Right ventricle myocardium inferior (tissue), 1 donor: ENCODE data around the gene SPTBN1. TPM values are rescaled to one million over a fixed set of nuclear protein-coding genes. Genes with fewer than 3 reads are reported as not detected.
A peak's percentile ranks its signal among the peaks of the same experiment; 100 is the strongest.

ENCODE experiments used
- ATAC-seq: fragments of 200-7000 bp; cut with Tn5 transposase; one replicate; pipeline ENCODE4 v1.9.1; 2020; ENCODE audit warnings: mild to moderate bottlenecking, moderate library complexity
- DNase-seq: peaks from one replicate; pipeline ENCODE4 v3.0.0; 2021; ENCODE audit errors: missing footprints
- intact Hi-C: fragments of 100-400 bp; cut with DNase I; formaldehyde crosslinking; loops from one replicate; pipeline ENCODE4 v1.11.0; 2022
- total RNA-seq: library from RNA; stranded (reverse); fragmentation: NEBNext Ultra II Directional; extraction: Animal tissue kit (Norgen Biotek cat#: 25700); gene quantifications from one replicate; pipeline ENCODE4 v1.2.1, GENCODE V29; 2021
- donor health status: DM: no; HTN: yes; CAD: no; lungs with severe emphysema.

The SPTBN1 gene
- total RNA-seq, 1 donor from 2014 or later, result 439 TPM

DNA sequence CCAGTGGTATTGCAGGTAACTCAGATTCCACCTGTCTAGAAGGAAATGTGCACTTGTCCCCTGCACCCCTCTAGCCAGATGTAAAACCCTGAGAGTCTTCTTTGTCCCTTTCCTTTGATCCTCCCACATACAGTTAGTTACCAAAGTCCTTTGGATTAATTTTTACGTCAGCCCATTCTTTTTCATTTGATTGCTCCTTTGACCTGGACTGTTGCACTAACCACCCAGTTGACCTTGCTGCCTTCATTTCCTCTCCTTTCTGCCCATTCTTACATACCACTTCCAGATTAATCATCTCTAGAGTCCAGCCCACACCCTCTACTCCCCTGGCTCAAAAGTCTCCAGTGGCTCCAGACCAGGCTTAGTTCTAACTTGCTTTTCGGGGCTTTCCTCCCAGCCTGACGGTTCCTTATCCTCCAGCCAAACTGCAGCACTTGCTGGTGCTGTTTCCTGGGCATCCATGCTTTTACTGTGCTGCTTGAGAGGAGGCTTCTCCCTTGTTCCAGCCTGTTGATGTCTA lies 99.3 kb downstream of the SPTBN1 start:
- no peak for ATAC-seq
- intact Hi-C loops, result loop anchor here (5.0 kb wide), 1 partner anchor 52 kb away; no protein-coding TSS in a partner anchor
- DNase-seq, result no peak

DNA sequence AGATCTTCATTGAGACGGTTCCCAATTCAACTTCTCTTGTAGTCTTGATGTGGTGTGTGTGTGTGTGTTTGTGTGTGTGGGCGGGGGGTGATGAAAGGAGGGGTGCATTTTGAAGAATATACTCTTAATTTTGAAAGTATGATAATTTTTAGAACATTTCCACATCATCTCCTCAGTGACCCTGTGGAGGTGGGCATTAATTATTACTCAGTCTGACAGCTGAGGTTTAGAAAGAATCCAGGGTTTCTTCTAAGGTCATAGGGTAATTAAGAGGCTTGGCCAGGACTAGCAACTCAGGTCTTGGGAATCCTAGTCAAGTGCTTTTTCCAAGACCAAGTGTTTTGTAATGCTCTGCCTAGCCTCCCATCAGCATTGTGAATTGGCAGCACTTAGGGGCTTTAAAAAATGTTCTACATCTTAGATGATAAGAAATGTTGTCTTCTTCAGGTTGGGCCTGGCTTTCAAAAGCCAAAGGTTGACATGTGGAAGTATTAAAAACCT lies 100.5 kb downstream of the SPTBN1 start:
- intact Hi-C loops, result loop anchor here (5.0 kb wide), 1 partner anchor 51 kb away; no protein-coding TSS in a partner anchor
- DNase-seq (no peak), ATAC-seq (no peak)

DNA sequence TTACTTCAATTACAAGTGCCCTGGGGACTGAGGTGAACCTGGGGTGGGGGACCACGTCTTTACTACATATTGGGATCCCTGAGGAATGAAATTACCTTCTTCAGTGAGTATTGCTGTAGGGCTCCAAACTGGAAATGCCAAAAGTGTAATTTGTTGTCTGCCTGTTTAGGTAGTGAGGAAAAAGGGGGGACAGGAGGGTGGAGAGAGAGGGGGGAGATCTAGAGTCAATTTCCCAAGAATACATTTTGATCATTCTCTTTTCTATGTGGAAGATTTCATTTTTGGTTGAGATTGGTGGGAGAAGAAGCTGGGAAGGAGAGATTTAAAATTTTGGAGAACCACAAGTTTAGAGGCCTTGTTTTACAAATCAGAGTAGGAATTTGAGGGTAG lies 101.1 kb downstream of the SPTBN1 start:
- ATAC-seq (no peak), DNase-seq (no peak)
- intact Hi-C loops, result loop anchor here (5.0 kb wide), 1 partner anchor 50 kb away; no protein-coding TSS in a partner anchor

DNA sequence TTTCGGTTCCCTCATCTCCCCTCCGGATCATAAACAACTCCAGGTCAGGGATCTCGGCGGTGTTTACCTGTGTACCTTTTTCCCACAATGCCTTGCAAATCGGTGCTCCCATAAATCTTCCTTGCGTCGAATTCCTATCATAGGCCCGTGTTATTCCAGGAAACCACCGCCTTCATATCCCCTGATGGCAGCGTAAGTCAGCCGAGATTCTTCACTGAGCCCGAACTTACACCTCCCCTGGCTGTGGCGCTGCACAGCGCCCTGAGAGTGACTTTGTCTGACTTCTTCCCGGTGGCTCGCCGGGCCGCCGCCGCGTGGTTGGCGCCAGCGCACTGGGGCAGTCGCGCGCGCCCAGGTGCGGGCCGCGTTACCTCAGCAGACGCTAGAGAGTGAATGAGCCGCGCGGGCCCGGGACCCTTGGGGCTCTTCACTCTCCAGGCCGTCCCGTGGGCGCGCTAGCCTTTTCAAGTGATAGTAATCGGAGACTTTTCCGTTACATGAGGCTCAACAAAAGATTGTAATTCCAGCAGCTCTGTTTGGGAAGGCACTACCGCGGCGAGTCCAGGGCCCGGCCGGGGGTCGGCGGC lies 101.6 kb downstream of the SPTBN1 start:
- intact Hi-C loops, result loop anchor here (5.0 kb wide), 1 partner anchor 50 kb away; no protein-coding TSS in a partner anchor
- DNase-seq, result peak; percentile 86
- peak; percentile 55 for ATAC-seq

DNA sequence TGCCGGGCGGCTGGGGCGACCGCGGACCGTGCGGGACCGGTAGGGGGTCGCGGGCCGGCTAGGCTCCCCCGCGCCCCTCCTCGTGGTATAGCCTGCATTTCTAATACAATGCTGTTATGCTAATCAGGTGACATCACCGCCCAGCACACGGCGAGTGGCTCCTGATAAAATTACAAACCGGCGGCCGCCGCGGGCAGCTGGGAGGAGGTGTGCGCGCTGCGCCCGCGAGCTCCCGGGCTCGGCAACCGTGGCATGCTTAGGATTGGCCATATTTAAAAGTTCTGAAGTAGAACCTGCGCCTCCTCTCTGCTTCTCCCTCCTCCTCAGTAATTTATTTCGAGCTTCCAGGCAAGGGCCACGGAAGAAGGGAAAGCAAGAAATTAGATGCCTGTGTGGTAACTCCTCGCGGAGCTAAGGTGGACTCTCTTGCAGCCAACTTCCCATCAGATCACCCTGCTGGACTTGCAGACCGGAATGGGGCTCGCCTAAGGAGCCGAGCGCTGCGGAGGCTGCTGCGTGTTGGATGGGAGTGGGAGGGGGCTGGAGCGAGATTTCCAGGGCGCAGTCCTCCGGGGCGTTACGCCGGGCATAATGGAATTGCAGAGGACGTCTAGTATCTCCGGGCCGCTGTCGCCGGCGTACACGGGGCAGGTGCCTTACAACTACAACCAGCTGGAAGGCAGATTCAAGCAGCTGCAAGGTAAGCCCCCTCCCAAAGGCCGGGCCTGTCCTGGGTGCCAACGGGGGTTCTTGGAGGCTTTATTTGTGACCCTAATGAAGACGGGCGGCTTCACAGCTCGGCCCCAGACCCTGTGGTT lies 102.3 kb downstream of the SPTBN1 start:
- intact Hi-C loops, result loop anchor here (5.0 kb wide), 1 partner anchor 49 kb away; no protein-coding TSS in a partner anchor
- peak; percentile 84 for DNase-seq
- peak; percentile 33 for ATAC-seq

DNA sequence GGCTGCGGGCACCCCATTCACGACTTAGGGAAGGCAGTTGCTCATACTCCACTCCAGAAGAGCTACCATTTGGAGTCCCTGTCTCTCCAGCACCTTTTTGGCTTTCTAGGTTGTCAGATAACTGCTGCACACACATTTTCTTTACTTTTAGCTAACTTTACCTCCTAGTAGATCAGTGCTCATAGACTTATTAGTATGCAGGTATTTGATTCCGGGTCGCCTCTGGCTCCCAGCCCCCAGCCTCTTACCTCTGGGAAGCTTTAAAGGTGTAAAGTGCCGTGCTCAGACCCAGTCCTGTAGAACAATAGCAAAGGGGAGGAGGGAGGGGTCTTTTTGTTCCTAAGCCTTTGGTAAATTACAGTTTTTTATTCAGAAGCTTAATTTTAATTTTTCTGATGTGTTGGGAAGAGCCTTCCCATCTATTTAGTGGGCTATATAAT lies 102.9 kb downstream of the SPTBN1 start:
- intact Hi-C loops, result loop anchor here (5.0 kb wide), 1 partner anchor 48 kb away; no protein-coding TSS in a partner anchor
- ATAC-seq (no peak), DNase-seq (no peak)

DNA sequence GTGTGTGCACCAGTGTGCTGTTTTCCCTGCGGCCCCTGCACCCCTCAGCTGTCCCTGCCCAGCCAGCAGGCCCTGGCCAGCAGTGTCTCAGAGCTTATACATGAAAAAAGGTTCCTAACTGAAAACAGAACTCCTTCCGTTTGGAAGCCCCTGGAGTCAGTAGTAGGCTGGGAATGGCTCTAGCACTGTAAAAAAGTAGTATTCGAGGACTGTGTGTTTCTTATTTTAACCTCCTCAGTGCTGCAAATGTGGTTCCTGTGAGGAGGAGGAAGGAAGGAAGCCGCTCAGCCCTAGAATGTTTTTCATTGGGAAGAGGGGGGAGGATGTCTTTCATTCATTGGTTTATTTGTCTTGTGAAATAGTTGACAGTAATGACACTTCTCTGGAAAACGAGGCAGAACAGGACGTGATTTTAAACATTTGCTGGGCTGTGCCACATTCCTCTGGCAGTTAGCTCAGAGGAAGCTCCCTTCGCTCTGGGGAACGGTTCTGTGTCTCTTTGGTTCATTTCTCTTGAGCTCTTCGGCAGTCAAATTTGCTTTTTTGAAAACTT lies 103.5 kb downstream of the SPTBN1 start:
- ATAC-seq (peak; percentile 62), DNase-seq (no peak)
- intact Hi-C loops, result loop anchor here (5.0 kb wide), 1 partner anchor 48 kb away; no protein-coding TSS in a partner anchor

DNA sequence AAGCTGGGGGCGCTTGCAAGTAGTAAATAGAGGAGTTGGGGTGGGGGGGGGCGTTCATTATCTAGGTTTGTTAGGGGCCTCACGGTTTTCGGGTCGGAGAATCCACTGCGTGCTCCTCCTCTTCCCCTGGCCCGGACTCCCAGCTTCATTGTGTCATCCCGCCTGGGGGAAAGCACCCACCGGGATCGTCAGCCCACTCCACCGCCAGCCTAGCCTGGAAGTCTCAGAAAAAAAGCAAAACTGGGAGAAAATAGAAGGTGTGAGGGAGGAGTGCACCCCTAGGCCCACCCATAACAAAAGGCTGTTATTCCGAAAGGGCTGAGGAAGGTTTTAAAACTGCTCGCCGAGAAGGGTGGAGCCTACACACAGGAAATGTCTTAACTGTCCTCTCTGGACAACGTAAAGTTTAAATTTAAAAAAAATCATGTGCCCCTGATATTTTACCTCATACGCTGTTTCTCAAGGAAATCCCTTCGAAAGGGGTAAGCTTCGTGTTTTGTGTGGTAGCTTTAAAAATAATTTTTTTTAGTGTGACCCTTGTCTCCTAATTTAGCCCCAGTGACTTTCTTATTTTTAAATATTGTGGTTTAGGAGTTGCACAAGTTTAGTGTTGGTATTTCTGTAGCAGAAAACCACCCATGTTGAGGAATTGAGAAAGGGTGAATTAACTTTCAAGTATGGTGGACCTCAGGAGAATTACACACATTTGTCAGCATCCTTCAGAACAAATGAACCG lies 104.2 kb downstream of the SPTBN1 start:
- intact Hi-C loops, result no loop called here
- ATAC-seq (peak; percentile 54), DNase-seq (peak; percentile 76)

DNA sequence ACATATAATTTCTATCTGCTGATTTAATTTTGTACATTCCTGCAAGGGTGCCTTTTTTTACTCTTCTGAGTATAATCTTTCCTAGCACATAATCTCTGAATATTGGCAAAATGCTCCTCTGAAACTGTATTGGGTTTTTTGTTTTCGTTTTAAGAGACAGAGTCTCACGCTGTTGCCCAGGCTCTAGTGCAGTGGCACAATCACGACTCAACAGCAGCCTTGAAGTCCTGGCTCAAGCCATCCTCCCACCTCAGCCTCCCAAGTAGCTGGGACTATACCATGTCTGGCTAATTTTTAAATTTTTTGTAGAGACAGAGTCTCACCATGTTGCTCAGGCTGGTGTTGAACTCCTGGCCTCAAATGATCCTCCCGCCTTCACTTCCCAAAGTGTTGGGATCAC lies 104.9 kb downstream of the SPTBN1 start:
- DNase-seq, result no peak
- ATAC-seq, result no peak
- intact Hi-C loops, result no loop called here

DNA sequence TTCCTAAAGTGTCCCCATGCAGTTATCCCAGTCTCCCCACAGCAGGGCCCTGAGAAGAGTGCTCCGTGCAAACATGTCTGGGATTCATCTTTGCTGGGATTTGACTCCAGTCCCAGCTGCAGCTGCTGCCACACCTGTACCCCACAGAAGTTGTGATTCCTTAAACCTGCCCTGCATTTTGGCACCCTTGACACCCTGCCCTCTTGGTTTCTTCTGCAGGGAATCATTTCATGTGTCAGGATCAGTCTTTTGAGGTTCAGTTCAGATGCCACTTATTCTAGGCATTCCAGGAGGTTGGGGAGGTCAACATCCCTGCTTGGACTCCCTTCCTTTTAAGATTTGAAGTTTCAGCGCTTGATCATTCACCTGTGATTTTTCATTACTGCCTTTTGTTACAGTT lies 108.3 kb downstream of the SPTBN1 start:
- ATAC-seq (no peak), DNase-seq (no peak)
- intact Hi-C loops, result no loop called here

DNA sequence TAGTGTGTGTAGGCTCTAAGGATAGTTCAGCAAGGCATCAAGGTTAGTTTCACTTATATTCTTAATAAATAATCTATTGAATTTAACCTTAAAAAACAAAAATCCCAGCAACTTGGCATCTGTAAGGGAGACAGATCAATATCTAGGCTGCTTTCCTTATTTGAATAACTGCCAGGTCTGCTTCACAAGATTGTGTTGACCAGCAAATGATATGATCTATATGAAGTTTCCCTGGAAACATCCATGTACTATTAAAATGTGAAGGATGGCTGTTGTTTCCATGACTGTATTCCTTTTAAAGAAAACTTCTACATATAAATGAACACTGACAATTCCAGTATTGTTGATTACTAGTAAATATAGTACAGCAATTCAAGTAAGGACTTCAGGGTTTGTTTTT lies 109.4 kb downstream of the SPTBN1 start:
- no peak for ATAC-seq
- DNase-seq, result no peak
- intact Hi-C loops, result no loop called here

DNA sequence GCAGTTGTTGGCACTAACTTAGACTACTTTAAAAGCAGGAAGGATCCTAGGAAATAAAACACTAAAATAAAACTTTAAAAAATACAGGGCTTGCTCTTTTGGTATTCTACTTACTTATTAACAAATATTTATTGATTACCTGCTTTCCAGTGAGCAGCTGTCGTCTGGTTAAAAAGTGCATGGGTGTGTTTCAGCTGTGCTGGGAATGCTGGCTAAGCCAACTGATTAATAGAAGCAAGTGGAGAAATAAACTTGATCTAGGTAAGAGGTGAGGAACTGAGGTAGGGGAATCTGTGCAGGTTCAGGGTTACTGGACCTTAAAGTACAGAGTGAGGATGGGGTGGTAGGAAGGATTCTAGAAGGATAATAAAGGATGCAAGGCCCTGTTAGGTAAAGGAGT lies 110.8 kb downstream of the SPTBN1 start:
- ATAC-seq (no peak), DNase-seq (no peak)
- intact Hi-C loops, result no loop called here

DNA sequence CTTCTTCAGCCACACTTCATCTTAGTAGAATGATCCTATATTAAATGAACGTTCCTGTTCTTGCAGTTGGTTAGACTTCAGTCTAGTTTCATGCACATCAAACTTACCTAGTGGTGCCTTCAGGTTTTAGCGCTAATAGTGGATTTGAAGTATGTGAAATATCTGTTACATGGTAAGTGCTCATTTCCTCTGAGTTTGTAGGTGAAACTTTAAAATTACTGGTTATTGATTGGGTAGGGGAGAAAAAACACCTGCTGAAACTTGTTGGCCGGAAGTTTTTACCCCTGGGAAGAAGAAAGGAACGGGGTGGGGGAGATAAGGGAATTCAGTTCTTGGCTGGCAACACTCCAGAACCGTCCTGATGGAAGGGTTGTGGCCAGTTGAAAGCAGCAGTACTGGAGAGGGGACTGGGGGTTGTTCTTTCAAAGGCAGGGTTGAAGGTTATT lies 112.8 kb downstream of the SPTBN1 start:
- DNase-seq, result no peak
- intact Hi-C loops, result no loop called here
- ATAC-seq, result no peak

DNA sequence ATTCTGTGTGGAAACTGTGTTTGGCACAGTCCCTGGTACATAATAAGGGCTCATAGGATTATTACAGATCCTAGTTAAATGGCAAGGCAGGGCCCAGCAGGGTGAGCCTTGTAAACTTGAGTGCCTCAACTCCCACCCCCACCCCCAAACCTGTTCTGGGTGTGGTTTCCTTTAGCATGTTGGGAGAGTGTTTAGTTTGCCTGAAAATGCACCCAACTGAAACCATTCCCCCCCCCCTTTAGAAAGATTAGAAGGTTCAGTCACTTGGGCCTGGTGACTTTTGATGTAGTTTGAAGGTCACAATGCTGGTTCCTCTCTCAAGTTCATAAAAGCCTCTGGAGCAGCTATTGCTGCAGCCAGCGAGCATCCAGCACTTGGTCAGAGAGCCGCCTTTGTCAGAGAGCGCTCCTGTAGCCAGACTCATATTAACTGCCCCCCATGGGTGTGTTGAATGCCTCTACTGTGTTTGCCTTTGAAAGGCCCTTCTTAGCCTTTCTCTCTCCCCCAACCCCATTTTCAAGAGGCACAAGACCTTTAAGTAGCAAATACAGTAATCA lies 113.7 kb downstream of the SPTBN1 start:
- no peak for ATAC-seq
- intact Hi-C loops, result loop anchor here (5.0 kb wide), 2 partner anchors 73 to 133 kb away; no protein-coding TSS in a partner anchor
- no peak for DNase-seq

DNA sequence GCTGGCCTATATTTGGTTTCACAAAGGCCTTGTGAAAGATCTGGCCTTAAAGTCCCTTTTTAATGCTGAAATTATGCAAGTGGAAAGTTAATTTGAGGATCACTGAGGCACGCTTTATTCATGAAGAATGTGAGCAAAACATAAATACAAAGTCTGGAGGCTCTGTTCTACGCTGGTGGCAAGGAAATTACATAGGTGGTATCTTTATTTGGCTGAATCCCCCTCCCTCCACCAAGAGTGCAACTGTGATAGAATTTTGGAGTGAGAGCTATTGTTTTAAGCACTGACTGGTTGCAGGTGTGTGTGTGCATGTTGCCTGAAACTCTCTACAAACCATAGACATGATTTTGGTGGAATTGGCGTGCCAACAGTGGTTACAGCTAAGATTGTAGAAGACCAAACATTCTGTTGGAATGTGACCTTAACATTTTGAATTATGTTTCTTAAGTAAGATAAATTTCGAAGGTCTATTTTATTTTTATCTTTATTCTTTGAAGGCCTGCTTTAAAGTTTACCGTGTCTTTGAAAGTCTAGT lies 114.3 kb downstream of the SPTBN1 start:
- ATAC-seq (no peak), DNase-seq (no peak)
- intact Hi-C loops, result loop anchor here (5.0 kb wide), 2 partner anchors 73 to 133 kb away; no protein-coding TSS in a partner anchor

DNA sequence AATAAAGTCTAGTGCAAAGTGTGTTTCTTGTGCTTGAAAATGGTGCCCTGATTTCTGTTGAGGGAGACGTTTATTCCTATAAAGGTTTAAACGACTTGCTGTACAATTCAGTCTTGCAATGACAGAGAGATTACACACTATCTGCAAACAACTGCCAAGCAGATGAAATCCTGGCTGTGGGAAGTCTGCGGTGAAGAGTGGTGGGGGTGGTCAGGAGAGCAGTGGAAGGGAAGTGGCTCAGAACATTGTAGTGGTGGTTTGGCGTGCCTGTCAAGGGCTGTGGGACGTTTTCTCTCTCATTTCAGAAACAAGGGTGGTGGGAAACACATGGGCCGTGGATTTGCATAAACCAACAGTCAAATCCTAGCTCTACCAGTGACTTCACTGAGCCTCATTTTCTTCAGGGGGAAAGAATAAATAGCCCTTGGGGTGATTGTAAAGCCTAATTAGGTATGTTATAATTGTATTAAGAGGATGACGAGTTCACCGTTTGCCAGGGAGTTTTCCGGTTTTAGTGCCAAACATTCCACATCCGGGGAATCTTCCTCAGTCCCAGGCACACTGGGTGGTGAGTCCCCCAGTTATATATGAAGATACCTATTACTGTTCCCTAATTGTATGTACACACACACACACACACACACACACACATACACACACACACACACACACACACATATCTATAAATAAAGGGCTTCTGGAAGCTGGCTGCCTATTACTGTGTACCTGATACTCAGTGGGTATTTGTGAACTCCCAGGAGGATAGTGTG lies 115.0 kb downstream of the SPTBN1 start:
- DNase-seq (no peak), ATAC-seq (peak; percentile 69)
- intact Hi-C loops, result loop anchor here (5.0 kb wide), 2 partner anchors 74 to 134 kb away; no protein-coding TSS in a partner anchor

DNA sequence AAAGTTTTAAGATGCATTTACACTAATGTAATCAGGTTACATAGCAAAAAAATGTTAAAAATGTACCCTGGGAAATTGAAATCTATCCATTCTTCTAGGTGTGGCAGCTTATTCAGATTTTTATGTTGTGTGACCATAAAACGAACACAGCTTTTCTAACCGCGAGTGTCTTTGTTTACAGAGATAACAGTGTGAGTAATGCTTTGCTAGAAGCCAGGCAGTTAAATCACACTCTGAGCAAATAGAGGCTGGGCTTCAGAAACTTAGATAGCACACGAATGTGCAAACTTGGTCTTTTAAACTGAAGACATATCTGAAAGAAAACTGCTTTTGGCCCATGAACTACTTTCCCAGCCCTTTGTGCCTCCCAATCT lies 116.1 kb downstream of the SPTBN1 start:
- peak; percentile 56 for ATAC-seq
- intact Hi-C loops, result loop anchor here (5.0 kb wide), 2 partner anchors 75 to 135 kb away; no protein-coding TSS in a partner anchor

More for the DNA sequence above, 116.1 kb downstream of the SPTBN1 start:
- DNase-seq, result no peak
